Spleen (tissue), 7 donors: Measurements from ENCODE around the gene FREM3.
"Not testable (repeated sequence)": the region's sequence is repeated elsewhere in the genome, so short reads cannot be mapped to it uniquely, and the experiment has no call there.

Experiments
- CTCF ChIP-seq, 11 experiments: fragments of 200-600 bp in 7 of 11; fragments of 450-650 bp in 4 of 11; sonication (generic) in 4 of 11; IDR thresholded peaks in 8 of 11; conservative IDR thresholded peaks in 3 of 11; 1 replicate in 7 of 11; 2 replicates in 4 of 11; pipeline versions ENCODE4 v1.4.0 to v1.8.0; 2016 to 2021; ENCODE audit warnings: antibody characterized with exemption in 11 of 11, inconsistent platforms in 4 of 11, mild to moderate bottlenecking in 1 of 11
- POLR2A ChIP-seq, 3 donors: fragments of 450-650 bp; IDR thresholded peaks; one replicate each; pipeline ENCODE4 v1.5.1; 2017; ENCODE audit warnings: antibody characterized with exemption in 3 of 3, mild to moderate bottlenecking in 1 of 3
- donor health status: DM: no; HTN: no; CAD: no; lungs with moderate emphysema.
- donor health status: DM: no; HTN: no; CAD: no.
- donor health status: DM: no; HTN: no; CAD: no.

GRCh38 chr4:143673629-143674028, 26.8 kb downstream of the FREM3 start:
- not testable (repeated sequence) for TF ChIP-seq CTCF (IDR thresholded peaks at IDR 0.05 in 8 of 11, conservative IDR thresholded peaks at IDR 0.05 in 3 of 11); POLR2A (IDR thresholded peaks at IDR 0.05)
